ENCODE measurements around the gene PHLDB1. TPM values are rescaled to one million over a fixed set of nuclear protein-coding genes. Genes with fewer than 3 reads are reported as not detected.

PHLDB1 gene
- total and polyA plus RNA-seq, 4 donors: 27.3 to 90.5 (median 76.1) TPM

DNA sequence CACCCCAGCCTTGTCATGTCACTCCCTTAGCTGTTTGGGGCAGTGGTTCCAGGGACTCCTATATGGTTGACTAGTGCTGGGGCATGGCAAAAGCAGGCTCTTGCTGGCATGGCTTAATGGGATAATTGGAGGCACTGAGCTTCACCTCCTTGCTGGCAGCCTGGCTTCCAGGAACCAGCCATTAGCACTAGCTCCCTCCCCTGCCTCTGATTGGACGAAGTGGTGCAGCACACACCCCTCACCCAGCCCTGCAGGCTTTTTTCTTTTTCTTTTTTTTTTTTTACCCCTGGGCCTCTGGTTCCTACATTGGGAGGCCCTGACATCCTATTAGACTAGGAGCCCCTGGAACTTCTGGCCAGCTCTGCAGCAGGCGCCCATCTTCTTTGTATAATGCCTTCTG, 18.6 kb downstream of the PHLDB1 start:
- peaks cover 3 to 35% (median 15%) of the 10 kb centered on the region in 5 donors for H3K4me1 ChIP-seq (ENCODE audit: control insufficient read depth in 5 of 5, insufficient read depth in 5 of 5, low read length in 5 of 5)
- TF ChIP-seq, protein P1, sequence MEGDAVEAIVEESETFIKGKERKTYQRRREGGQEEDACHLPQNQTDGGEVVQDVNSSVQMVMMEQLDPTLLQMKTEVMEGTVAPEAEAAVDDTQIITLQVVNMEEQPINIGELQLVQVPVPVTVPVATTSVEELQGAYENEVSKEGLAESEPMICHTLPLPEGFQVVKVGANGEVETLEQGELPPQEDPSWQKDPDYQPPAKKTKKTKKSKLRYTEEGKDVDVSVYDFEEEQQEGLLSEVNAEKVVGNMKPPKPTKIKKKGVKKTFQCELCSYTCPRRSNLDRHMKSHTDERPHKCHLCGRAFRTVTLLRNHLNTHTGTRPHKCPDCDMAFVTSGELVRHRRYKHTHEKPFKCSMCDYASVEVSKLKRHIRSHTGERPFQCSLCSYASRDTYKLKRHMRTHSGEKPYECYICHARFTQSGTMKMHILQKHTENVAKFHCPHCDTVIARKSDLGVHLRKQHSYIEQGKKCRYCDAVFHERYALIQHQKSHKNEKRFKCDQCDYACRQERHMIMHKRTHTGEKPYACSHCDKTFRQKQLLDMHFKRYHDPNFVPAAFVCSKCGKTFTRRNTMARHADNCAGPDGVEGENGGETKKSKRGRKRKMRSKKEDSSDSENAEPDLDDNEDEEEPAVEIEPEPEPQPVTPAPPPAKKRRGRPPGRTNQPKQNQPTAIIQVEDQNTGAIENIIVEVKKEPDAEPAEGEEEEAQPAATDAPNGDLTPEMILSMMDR (IDR thresholded peaks at IDR 0.05; ENCODE audit: control extremely low read depth, extremely low read depth): no peak
- no peak overlapping the region for H3K9ac ChIP-seq (ENCODE audit: insufficient read depth in 1 of 2, low read length in 2 of 2)
- no peak overlapping the region for H3K4me3 ChIP-seq
- WGBS, 2 donors: 83 to 89% methylated on average over 2 of the region's 2 CpGs
- H3K9me3 ChIP-seq (ENCODE audit: control insufficient read depth in 4 of 4, insufficient read depth in 3 of 4, low read length in 3 of 4): no peaks in the 10 kb centered on the region
- no peaks in the 10 kb centered on the region for H3K27me3 ChIP-seq (ENCODE audit: control insufficient read depth in 3 of 3, insufficient read depth in 3 of 3, low read length in 2 of 3)
- no peak overlapping the region for H3K27ac ChIP-seq (ENCODE audit: low read depth in 1 of 2, low read length in 1 of 2)
- peaks cover 16 to 39% (median 30%) of the 10 kb centered on the region in 4 donors for H3K36me3 ChIP-seq (ENCODE audit: control insufficient read depth in 4 of 4, insufficient read depth in 4 of 4, low read length in 4 of 4)
- DNase-seq (no peak), ATAC-seq (ENCODE audit: insufficient read depth, low FRiP score) (no peak)

DNA sequence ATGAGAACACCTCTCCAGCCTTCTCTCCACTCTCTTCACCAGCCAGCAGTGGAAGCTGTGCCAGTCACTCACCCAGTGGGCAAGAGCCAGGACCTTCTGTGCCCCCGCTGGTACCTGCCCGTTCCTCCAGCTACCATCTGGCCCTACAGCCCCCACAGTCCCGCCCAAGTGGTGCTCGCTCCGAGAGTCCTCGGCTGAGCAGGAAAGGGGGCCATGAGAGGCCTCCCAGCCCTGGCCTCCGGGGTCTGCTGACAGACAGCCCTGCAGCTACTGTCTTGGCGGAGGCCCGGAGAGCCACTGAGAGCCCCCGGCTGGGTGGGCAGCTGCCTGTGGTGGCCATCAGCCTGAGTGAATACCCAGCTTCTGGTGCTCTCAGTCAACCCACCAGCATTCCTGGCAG, 20.2 kb downstream of the PHLDB1 start:
- Histone ChIP-seq H3K27ac (ENCODE audit: low read depth in 1 of 2, low read length in 1 of 2) (no peak overlapping the region), H3K9ac (ENCODE audit: insufficient read depth in 1 of 2, low read length in 2 of 2) (no peak overlapping the region), H3K27me3 (ENCODE audit: control insufficient read depth in 3 of 3, insufficient read depth in 3 of 3, low read length in 2 of 3) (no peaks in the 10 kb centered on the region), H3K36me3 (ENCODE audit: control insufficient read depth in 4 of 4, insufficient read depth in 4 of 4, low read length in 4 of 4) (peaks cover 19 to 51% (median 35%) of the 10 kb centered on the region in 4 donors), H3K4me3 (no peak overlapping the region), H3K4me1 (ENCODE audit: control insufficient read depth in 5 of 5, insufficient read depth in 5 of 5, low read length in 5 of 5) (peaks cover 3 to 27% (median 10%) of the 10 kb centered on the region in 5 donors), H3K9me3 (ENCODE audit: control insufficient read depth in 4 of 4, insufficient read depth in 3 of 4, low read length in 3 of 4) (no peaks in the 10 kb centered on the region)
- DNase-seq (no peak), ATAC-seq (ENCODE audit: insufficient read depth, low FRiP score) (no peak)
- TF ChIP-seq, protein P1 (IDR thresholded peaks at IDR 0.05; ENCODE audit: control extremely low read depth, extremely low read depth): no peak
- WGBS, 2 donors: 95 to 97% methylated on average over 10 of the region's 10 CpGs

DNA sequence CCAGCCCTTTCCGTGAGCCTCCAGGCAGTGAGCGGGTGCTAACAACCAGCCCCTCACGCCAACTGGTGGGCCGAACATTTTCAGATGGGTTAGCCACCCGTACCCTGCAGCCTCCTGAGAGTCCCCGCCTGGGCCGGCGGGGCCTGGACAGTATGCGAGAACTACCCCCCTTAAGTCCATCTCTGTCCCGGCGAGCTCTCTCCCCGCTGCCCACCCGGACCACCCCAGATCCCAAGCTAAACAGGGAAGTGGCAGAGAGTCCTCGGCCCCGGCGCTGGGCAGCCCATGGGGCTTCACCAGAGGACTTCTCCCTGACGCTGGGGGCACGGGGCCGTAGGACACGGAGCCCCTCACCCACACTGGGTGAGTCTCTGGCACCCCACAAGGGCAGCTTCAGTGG, 20.6 kb downstream of the PHLDB1 start:
- Histone ChIP-seq H3K4me1 (ENCODE audit: control insufficient read depth in 5 of 5, insufficient read depth in 5 of 5, low read length in 5 of 5) (peaks cover 3 to 25% (median 5%) of the 10 kb centered on the region in 5 donors), H3K36me3 (ENCODE audit: control insufficient read depth in 4 of 4, insufficient read depth in 4 of 4, low read length in 4 of 4) (peaks cover 19 to 53% (median 35%) of the 10 kb centered on the region in 4 donors), H3K9ac (ENCODE audit: insufficient read depth in 1 of 2, low read length in 2 of 2) (no peak overlapping the region), H3K27ac (ENCODE audit: low read depth in 1 of 2, low read length in 1 of 2) (no peak overlapping the region), H3K9me3 (ENCODE audit: control insufficient read depth in 4 of 4, insufficient read depth in 3 of 4, low read length in 3 of 4) (no peaks in the 10 kb centered on the region), H3K27me3 (ENCODE audit: control insufficient read depth in 3 of 3, insufficient read depth in 3 of 3, low read length in 2 of 3) (no peaks in the 10 kb centered on the region), H3K4me3 (no peak overlapping the region)
- TF ChIP-seq, protein P1 (IDR thresholded peaks at IDR 0.05; ENCODE audit: control extremely low read depth, extremely low read depth): no peak
- WGBS, 2 donors: 95% methylated on average over 20 of the region's 20 CpGs
- ATAC-seq (ENCODE audit: insufficient read depth, low FRiP score) (no peak), DNase-seq (no peak)

DNA sequence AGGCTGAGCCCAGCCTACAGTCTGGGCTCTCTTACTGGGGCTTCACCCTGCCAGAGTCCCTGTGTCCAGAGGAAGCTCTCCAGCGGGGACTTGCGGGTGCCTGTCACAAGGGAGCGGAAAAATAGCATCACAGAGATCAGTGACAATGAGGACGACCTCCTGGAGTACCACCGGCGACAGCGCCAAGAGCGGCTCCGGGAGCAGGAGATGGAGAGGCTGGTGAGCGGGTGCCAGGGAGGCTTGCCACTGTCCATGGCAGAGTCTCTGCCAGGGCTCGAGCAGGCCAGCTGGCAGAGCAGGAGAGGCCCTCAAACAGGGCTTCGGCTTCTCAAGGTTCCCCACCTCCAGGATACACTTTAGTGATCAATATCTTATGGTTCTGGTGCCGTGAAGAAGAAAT, 21.0 kb downstream of the PHLDB1 start:
- H3K9ac ChIP-seq (ENCODE audit: insufficient read depth in 1 of 2, low read length in 2 of 2): no peak overlapping the region
- 80 to 92% methylated on average over 13 of the region's 13 CpGs for WGBS, 2 donors
- peaks cover 1 to 21% (median 3%) of the 10 kb centered on the region in 5 donors for H3K4me1 ChIP-seq (ENCODE audit: control insufficient read depth in 5 of 5, insufficient read depth in 5 of 5, low read length in 5 of 5)
- no peak overlapping the region for H3K4me3 ChIP-seq
- no peak overlapping the region for H3K27ac ChIP-seq (ENCODE audit: low read depth in 1 of 2, low read length in 1 of 2)
- ATAC-seq (ENCODE audit: insufficient read depth, low FRiP score): no peak
- H3K27me3 ChIP-seq (ENCODE audit: control insufficient read depth in 3 of 3, insufficient read depth in 3 of 3, low read length in 2 of 3): no peaks in the 10 kb centered on the region
- H3K9me3 ChIP-seq (ENCODE audit: control insufficient read depth in 4 of 4, insufficient read depth in 3 of 4, low read length in 3 of 4): no peaks in the 10 kb centered on the region
- H3K36me3 ChIP-seq (ENCODE audit: control insufficient read depth in 4 of 4, insufficient read depth in 4 of 4, low read length in 4 of 4): peaks cover 19 to 57% (median 35%) of the 10 kb centered on the region in 4 donors
- TF ChIP-seq, protein P1 (IDR thresholded peaks at IDR 0.05; ENCODE audit: control extremely low read depth, extremely low read depth): no peak
- DNase-seq: no peak
